Endothelial cell of hepatic sinusoid (primary cell): ENCODE data around the gene SCAMP2.

Source experiments
- in situ Hi-C: cut with HindIII; loops from 2 replicates; pipeline ENCODE4 v1.10.0; 2017; ENCODE audit warnings: low sequenced_read_pairs

SCAMP2 gene

GRCh38 chr15:74840851-74841775 is 32.1 kb downstream of the SCAMP2 start:
- in situ Hi-C loops, result no loop called here

GRCh38 chr15:74839526-74840395 is 33.4 kb downstream of the SCAMP2 start:
- in situ Hi-C loops, result no loop called here

GRCh38 chr15:74838746-74839525 is 34.2 kb downstream of the SCAMP2 start:
- in situ Hi-C loops, result no loop called here

DNA sequence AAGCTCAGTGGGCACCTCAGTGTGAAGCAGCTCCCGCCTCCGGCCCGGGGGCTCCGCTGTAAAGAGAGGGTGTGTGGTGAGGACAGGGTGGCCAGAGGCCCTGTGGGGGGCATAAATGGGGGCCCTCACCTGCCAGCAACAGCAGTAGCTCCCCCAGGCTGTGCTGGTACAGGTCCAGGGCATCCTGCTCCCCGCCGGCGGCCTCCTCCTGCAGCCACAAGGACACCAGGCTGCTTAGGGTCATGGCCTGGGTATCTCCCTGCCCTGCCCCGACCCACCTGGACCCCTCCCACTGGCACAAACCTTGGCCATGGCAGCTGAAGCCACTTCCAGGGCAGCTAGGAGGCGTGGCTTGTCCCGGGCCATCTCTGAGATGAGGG is 35.0 kb downstream of the SCAMP2 start:
- in situ Hi-C loops, result no loop called here

- in situ Hi-C loops, result no loop called here
Observed at GRCh38 chr15:74837482-74838136, 35.6 kb downstream of the SCAMP2 start.

GRCh38 chr15:74836846-74837245 is 36.3 kb downstream of the SCAMP2 start:
- in situ Hi-C loops, result no loop called here

DNA sequence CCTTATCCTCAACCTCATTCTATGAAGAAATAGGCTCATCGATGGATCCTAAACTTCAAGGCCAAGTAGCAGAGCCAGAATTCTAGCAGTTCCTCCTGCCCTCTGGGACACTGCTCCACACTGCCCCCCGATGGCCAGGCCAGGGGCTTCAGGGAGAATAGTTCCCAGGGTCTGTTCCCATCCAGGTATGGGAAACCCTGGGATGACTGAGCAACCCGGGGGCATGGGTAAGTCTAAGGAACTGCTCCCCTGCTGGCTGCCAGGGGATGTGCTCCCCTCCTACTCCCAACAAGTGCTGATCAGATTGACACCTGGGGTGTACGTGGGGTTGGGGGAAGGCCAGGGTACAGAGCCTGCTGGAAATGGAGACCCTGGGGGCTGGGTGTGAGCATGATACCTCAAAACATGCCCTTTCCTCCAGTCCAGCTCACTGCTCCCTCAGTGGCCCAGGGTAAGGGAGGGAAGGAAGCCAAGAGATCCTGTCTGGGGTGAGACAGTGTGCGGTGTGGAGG is 37.8 kb downstream of the SCAMP2 start:
- in situ Hi-C loops, result no loop called here

DNA sequence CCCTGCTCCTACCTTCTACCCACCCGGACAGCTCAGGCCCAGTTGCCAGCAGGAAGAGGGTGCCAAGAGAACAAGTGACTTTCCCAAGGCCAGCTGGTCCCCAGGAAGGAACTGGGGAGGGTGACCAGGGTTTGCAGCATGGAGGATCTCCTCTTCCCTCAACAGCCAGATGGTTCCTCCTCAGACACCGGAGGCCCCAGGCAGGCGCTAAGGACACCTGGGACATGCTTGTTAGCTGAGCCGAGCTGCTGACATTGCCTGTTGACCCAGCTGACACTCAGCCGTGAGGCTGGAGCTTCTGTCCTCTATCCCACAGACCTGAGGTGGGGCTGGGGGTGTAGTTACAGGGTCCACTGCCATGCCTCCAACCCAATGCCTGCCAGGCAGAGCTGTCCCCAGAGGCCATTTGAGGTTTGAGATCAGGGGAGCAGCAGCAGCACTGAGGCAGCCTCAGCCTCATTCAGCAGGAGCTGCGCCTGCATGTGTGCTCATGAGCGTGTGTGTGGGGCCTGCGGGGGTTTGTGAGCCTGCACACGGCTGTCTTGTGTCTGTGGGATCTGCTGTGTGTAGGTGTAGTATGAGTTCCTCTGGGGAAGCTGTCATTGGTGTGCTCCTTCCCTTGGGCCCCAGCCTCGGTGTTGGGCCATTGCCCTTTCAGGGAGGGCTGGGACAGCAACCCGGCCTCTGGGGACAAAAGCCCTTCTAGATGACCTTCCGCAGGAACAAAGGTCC is 39.6 kb downstream of the SCAMP2 start:
- in situ Hi-C loops, result no loop called here

DNA sequence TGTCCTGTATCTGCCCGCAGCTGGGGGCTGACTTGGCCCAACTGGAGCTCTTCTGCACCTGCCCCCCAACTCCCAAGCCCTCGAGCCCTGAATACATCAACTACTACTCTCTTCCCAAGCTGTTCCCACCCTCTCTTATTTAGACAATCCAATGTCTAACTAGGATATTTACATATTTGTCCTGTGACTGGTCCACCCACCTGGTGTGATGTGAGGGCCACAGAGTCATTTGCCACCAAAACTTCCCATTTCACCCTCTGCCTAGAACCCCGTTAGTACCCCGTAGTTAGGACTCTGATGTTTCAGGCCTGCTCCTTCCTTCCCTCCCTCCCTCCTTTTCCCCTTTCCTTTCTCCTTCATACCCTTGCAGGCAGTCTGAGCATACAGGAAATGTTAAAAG is 40.3 kb downstream of the SCAMP2 start:
- in situ Hi-C loops, result no loop called here

DNA sequence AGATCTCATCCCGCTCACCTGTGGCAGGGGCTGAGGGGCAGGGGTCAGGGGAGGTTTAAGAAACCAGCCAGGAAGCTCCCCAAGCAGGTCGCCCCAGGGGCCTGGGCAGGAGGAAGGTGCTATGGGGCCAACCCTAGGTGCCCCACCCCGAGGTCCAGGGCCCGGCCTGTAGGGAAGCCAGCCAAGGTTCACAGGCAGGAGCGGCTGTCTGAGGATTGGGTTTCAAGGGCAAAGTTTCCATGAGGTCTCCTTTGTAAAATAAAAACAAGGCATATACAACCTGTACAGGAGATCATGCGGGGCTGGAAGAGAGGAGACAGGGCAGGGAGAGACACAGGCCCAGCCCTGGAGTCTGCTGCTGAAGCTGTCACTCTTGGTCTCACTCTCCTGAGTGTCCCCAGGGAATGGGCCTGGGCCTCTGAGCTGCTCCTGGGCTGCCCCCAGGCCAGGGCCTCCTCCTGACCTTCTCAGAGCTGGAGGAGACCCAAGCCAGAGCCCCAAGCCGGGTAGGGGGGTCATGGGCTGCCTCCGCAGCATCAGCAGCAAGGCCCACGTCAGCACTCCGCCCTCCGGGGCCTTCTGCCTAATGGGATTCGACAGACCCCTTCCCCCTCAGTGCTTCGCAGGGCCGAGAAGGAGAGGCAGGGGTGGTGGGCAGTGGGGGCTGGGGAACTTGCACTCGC is 41.2 kb downstream of the SCAMP2 start:
- in situ Hi-C loops, result no loop called here

- in situ Hi-C loops, result no loop called here
Observed at GRCh38 chr15:74830868-74831267, 42.3 kb downstream of the SCAMP2 start.

GRCh38 chr15:74829991-74830390 is 43.2 kb downstream of the SCAMP2 start:
- in situ Hi-C loops, result no loop called here

DNA sequence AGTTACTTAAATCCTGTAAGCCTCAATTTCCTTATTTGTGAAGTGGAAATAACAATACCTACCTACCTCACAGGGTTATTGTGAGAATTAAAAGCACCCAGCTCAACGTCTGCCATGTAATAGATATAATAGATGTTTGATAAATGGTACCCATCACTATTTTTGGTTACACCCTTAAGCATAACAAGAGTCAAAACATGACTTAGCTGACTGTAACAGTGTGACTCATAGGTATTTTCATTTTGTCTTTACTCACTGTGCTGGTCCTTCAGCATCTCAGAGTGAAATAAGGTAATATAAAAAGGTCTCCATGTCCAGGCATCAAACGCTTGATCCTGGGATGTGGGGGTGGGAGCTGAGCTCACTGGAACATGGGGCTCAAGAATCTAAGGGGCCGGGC is 43.7 kb downstream of the SCAMP2 start:
- in situ Hi-C loops, result no loop called here

- in situ Hi-C loops, result no loop called here
Observed at GRCh38 chr15:74828835-74829234, 44.3 kb downstream of the SCAMP2 start.

GRCh38 chr15:74827614-74828013 is 45.6 kb downstream of the SCAMP2 start:
- in situ Hi-C loops, result no loop called here

GRCh38 chr15:74826921-74827320 is 46.2 kb downstream of the SCAMP2 start:
- in situ Hi-C loops, result no loop called here

- in situ Hi-C loops, result no loop called here
Observed at GRCh38 chr15:74826364-74826819, 46.8 kb downstream of the SCAMP2 start, which contains the start of gene CPLX3. CPLX3 (plus strand) TSS chr15:74826627; CDS start chr15:74826704, 77 bp downstream.

DNA sequence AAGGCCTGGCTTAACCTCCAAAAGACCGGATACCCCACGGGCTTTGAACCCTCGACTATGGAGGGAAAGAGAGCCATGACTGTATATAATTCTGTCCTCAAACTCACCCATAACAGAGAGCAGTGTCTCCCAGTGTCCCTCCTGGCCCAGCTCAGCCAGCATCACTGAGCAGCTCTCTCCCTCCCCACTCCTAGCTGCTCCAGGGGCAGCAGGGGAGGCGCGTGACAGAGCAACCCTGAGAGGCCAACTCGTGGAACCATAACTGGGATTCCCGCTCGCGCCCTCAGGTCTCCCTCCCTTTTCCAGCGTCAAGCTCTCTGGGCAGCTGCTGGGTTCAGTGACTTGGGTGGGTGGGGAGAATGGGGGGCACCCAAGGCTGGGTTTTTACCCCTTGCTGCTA is 47.3 kb downstream of the SCAMP2 start:
- in situ Hi-C loops, result no loop called here

GRCh38 chr15:74824976-74825375 is 48.2 kb downstream of the SCAMP2 start:
- in situ Hi-C loops, result no loop called here
